Posterior cingulate gyrus (tissue), 11 donors: ENCODE measurements around the gene SLC39A5.
A peak's percentile ranks its signal among the peaks of the same experiment; 100 is the strongest.
"Not testable (repeated sequence)": the region's sequence is repeated elsewhere in the genome, so short reads cannot be mapped to it uniquely, and the experiment has no call there.

Experiments used
- DNase-seq, 10 donors: peaks; one replicate each; pipeline versions ENCODE4 v3.0.0 to v3.0.0-alpha.2; 2020 to 2021; ENCODE audit warnings: mixed read lengths in 3 of 10
- intact Hi-C: fragments of 100-400 bp; cut with DNase I; formaldehyde crosslinking; loops from one replicate; pipeline ENCODE4 v1.15.1; 2023

The SLC39A5 gene, protein sequence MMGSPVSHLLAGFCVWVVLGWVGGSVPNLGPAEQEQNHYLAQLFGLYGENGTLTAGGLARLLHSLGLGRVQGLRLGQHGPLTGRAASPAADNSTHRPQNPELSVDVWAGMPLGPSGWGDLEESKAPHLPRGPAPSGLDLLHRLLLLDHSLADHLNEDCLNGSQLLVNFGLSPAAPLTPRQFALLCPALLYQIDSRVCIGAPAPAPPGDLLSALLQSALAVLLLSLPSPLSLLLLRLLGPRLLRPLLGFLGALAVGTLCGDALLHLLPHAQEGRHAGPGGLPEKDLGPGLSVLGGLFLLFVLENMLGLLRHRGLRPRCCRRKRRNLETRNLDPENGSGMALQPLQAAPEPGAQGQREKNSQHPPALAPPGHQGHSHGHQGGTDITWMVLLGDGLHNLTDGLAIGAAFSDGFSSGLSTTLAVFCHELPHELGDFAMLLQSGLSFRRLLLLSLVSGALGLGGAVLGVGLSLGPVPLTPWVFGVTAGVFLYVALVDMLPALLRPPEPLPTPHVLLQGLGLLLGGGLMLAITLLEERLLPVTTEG

DNA sequence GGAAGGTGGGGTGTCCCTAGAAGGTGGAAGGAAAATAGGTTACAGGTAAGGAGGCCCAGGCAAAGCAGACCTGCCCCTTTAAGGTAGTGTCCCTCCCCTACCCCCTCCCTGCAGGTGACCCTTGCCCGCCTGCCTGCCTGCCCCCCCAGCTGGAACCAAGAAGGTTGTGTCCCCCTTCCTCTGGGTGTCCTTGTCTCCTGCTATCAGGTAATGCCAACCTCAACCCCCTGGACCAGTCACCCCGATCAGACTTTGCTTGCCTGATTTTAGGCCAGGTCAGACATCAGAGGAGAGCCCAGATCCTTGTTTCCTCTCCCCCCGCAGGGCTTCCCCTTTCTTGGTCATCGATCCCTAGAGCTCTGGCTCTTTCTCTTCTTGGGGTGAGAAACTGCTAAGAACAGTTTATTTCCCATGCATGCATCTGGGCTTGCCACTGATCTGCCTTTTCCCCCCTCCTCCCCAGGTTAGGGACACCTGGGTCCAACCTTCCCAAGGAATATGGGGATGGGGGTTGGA is at the start of gene SLC39A5:
SLC39A5 (plus strand) TSS at position 136 of the 516 bp plus-strand sequence. CDS start 1,224 bp downstream, outside the sequence.
- intact Hi-C loops, result no loop called here
- DNase-seq, result peak in 1 of 10 donors; percentile 7

DNA sequence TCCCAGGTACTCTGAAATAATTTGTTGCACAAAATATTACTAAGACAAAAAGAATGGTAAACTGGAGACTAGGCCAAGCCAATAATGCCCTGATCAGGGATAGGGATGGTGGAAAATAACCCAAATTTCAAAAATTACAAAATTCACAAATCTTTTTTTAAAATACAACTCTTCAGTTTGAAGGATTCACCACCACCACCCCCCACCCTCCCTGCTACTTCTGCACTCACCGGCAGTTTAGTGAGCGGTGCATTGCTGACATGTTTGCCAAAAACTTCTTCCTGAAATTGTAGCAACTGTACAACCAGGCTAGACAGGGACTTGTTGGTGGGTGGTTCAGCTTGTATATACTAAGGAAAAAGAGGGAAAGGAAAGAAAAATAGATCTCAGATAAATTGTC is 42.9 kb upstream of the SLC39A5 start:
- intact Hi-C loops, result no loop called here

DNA sequence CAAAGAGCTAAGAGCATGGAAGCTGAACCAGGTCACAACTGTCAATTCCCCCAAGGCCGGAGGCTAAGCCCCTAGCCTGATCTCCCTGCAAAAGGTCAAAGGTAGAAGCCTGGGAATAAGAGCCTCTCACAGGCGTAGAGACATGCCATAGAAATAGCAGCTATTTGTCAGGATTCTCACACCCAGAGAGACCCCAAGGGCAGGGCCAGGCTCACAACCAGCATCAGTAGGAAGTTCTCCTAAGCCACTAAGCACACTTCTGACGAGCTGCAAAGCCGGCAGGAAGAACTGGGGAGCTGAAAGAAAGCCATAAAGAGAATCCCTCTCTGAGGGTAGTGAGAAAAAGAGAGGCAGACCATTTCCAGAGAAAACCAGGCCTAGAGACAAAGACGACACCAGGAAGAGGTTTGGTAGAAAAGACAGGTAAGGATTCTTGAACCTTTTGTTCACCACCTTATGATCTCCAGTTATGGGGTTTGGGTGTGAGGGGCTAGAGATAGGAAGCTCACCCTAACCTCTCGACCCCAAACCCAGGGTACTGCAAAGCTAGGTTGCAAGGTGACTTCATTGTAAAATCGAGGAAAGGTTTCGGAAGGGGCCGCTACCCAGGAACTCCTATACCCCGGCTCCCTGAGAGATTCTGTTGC is 41.6 kb upstream of the SLC39A5 start:
- no peak for DNase-seq
- intact Hi-C loops, result loop anchor here (2.0 kb wide), 2 partner anchors 37 to 69 kb away; partner anchors contain the start of genes NABP2 and ZC3H10

More for the DNA sequence above, 42.9 kb upstream of the SLC39A5 start:
- DNase-seq, result no peak

DNA sequence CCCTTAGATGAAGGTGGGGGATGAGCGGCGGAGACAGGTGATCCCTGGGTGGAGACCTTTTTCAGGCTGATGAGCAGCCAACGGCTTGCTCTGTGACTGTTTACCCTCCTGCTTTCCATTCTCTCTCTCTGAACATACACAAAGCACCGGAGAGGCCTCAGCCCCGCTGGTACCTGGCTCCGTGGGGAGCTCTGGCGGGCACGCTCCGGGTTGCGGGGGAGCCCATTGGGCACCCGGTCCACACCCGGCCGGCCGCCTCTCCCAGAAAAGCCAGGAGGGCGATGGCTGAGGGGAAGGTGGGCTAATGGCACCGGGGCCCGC is 41.1 kb upstream of the SLC39A5 start:
- DNase-seq, result peak in 2 of 10 donors; percentile 13 to 75
- intact Hi-C loops, result loop anchor here (2.0 kb wide), 2 partner anchors 36 to 70 kb away; partner anchors contain the start of genes NABP2 and ZC3H10

DNA sequence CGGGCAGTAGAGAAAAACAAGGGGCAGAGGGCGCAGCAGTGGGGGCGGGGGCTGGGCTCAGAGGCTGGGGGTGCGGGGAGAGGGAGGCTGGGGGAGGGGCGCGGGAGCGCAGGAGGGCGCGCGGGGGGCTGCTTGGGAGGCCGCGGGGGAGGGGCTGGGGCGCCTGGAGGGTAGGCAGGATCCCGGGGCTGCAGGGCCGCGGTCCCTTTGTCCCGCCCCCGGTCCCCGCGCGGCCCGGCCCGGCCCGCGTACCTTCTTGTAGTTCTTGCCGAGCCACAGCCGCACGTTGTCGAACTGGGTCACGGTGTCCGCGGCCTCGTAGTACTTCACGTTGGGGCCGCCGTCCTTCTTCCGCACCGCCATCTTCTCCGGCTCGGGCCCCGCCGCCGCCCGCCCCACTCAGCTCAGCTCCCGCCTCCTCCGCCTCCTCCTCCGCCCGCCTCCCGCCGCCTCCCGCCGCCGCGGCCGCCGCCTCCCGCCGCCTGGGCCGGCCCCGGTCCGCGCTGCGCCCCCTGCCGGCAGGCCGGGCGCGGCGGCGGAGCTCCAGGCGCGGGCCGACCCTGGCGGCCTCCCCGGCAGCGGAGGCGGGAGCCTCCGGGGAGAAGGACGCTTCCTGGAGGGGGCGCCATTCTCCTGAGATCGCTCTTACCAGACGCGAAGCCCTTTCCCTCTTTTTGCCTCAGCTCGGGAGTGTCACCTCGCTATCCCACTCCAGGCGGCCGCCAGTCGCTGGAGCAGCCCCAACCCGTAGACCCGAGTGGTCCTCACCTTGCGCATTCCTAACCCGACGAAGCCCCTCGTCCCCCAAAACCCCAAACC is 40.5 kb upstream of the SLC39A5 start, which contains the start of gene SMARCC2:
SMARCC2 (minus strand) TSS at position 385 of the 819 bp plus-strand sequence; CDS start at position 363, 22 bp downstream.
- DNase-seq, result peak; percentile 58 to 96 (median 78)
- intact Hi-C loops, result loop anchor here (2.0 kb wide), 2 partner anchors 35 to 71 kb away; partner anchors contain the start of genes NABP2 and ZC3H10

DNA sequence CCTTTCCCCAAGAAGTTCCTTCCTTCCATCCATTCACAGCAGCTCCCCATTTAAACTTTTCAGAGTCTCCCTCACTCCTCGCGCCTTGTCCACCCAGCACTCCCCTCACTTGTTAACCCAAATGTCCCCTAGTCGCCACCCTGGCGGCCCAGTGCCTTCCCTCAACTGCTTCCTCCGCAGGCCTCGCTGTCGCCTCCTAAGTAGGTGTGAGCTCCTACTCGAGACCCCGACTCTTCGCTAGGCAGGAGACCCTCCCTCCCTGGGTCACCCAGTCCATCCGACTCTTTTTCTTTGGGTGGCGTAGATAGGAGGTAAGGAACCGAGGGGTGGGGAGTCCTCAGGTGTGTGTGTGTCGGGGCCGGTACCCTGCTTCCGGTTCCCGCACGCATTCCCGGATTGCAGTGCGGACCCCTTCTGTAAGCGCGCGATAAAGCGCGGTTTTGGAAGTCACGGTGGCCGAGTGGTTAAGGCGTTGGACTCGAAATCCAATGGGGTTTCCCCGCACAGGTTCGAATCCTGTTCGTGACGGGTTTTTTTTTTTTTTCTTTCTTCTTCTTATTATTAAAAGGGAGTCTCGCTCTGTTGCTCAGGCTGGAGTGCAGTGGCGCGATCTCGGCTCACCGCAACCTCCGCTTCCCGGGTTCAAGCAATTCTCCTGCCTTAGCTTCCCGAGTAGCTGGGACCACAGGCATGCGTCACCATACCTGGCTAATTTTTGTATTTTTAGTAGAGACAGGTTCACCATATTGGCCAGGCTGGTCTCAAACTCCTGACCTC is 39.7 kb upstream of the SLC39A5 start:
- peak; percentile 72 to 97 (median 84) for DNase-seq
- intact Hi-C loops, result loop anchor here (2.0 to 5.0 kb wide), 3 partner anchors 35 to 272 kb away; partner anchors contain the start of genes NABP2 and ZC3H10

DNA sequence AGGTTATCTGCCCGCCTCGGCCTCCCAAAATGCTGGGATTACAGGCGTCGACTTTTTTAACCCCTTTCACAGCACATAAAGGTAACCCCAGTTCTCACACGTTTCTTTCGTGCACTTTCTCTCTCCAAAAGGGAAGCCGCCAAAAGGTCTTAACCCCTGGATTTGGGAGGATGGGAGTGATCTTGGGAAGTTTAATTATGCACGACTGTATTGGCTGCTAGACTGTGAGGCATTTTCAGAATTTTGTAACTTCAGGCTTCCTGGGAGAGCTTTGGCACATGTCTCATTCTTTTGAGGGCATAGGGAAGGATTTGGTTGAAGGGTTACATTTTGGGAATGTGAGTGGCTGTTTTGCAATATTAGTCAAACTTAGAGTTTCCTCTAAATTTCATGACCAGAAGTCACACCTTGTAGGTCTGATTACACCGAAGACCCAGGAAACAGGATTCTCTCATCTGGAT is 39.1 kb upstream of the SLC39A5 start:
- intact Hi-C loops, result loop anchor here (5.0 kb wide), 1 partner anchor 272 kb away; no protein-coding TSS in a partner anchor
- no peak for DNase-seq

DNA sequence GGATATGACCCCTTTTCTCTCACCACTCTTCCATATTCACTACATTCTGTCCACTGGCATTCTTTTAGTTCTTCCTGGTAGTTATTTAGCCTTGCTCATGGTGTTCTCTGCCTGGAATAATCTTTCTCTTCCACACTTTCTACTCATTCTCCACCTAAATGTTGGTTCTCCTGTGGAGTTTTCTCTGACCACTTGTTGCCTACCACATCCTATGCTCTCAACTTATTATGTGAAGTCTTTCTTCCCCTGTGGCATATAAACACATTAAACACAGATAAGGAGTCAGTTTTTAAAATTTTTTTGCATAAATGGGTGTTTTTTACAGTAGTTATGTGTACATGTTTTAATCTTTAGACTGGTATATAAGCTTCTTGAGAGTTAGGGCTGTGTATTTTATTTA is 37.3 kb upstream of the SLC39A5 start:
- intact Hi-C loops, result loop anchor here (2.0 to 5.0 kb wide), 2 partner anchors 66 to 270 kb away; partner anchors contain the start of gene ANKRD52
- DNase-seq, result no peak

DNA sequence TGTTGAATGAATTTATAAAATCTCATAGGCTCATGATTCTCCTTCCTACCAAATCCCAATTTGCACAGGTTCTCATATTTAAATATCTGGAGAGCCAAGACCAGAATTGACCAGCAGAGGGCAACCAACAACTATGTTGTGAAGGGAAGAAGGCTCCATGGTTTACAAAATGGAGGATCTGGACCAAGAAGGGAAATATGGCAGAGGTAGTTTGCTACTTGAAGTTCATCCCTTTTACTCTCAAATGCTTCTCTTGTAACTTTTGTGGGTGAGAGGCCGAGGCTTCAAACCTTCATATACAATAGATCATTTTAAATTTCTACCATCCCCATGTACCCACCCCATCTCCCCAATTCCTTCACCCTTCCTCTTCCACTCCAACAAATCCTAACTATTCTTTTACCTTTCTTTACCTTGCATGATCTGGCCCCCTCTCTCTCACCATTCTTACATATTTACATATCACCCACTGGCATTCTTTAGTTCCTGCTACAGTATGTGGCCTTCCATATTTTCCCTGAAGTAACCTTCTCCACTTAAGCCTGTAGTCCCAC is 36.7 kb upstream of the SLC39A5 start:
- DNase-seq, result peak in 5 of 10 donors; percentile 35 to 57 (median 55)
- intact Hi-C loops, result loop anchor here (2.0 to 5.0 kb wide), 2 partner anchors 66 to 269 kb away; partner anchors contain the start of gene ANKRD52

DNA sequence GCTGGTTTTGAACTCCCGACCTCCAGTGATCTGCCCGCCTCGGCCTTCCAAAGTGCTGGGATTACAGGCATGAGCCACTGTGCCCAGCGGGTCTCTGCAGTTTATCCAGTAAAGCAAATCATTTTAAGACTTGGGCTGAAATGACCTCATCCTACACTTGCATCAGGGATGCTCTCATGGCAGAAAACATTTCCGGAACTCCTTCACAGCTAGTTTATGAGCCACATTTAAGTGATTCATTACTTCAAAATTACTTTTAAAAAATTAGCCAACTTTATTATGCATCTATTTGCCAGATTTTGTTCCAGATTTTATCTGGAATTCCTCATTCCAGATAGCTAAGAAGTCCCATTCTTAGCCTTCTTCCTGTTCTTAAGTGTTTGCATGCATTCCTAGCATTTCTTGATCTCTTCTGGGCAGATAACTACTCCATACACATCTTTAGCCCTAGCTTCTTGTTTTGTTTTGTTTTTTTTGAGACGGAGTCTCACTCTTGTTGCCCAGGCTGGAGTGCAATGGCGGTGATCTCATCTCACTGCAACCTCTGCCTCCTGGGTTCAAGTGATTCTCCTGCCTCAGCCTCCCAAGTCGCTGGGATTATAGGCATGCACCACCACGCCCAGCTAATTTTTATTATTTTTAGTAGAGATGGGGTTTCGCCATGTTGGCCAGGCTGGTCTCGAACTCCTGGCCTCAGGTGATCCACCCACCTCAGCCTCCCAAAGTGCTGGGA is 32.9 kb upstream of the SLC39A5 start:
- not testable (repeated sequence) for DNase-seq

DNA sequence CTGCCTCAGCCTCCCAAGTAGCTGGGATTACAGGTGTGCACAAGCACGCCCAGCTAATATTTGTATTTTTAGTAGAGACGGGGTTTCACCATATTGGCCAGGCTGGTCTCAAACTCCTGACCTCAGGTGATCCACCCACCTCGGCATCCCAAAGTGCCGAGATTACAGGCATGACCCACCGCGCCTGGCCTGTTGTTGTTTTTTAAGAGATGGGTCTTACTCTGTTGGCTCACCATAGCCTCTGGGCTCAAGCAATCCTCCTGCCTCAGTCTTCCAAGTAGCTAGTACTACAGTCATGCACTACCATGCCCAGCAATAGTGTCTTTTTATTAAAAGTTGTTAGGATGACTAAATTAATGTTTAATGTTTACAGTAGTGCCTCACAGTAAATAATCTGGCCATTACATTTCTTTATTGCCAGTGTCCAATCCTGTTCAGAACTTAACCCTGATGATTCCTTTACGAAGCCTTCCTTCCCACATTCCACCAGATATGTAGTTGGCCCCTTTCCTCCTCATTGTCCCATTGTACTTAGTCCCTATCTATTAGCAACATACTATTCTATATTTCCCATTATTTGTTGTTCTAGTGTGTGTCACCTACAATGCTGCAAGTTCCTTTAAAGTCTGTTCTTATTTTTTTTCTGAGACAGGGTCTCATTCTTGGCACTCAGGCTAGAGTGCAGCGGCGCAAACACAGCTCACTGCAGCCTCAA is 31.8 kb upstream of the SLC39A5 start:
- DNase-seq, result no peak
- intact Hi-C loops, result no loop called here

More for the DNA sequence above, 32.9 kb upstream of the SLC39A5 start:
- intact Hi-C loops, result not testable (repeated sequence)

DNA sequence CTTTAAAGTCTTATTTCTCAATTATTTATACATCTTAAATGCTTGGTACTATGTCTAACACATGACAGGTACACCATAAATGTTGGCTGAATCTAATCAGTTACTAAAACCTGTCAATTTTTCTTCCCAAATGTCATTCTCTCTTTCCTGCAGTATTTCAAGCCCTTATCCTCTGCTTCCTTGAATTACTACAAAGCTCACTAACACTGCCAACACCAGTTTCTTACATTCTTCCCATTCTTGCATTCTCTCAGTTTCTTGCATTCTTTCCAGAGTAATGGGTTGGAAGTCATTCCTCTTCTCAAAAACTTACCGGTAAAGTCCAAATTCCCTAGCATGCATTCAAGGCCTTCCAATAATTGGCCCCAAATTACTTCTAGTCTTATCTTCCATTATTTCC is 31.0 kb upstream of the SLC39A5 start:
- no peak for DNase-seq
- intact Hi-C loops, result no loop called here

DNA sequence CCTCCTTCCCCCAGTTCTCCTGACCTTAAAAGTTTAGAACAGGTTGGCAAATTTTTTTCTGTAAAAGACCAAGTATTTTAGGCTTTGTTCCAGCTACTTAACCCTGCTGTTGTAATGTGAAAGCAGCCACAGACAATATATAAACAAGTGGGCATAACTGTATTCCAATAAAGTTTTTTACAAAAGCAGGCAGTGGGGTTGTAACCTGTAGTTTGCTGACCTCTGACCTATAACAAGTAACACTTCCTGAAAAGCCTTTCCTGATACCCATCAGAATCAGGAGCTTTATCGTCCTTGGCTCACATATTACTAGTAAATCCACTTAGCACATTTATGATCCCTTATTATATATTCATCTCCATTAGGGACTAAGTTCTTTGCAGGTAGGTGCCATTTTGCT is 27.5 kb upstream of the SLC39A5 start:
- intact Hi-C loops, result no loop called here
- DNase-seq, result no peak

DNA sequence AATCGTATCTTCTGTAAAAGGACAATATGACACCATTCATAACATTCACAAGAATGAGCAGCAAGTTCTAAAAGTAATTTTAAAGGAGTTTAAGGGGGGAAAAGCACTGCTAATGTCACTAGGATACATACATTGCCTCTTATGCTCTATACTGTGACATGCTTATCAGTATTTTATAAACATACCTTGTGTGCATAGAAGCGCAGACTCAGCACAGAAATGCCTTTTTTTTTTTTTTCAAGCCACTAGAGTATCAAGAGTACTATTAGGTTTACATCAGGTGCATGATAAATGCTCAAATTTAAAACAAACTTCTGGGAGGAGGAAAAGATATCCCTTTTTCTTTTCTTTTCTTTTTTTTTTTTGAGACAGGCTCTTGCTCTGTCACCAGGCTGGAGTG is 27.0 kb upstream of the SLC39A5 start:
- DNase-seq, result no peak
- intact Hi-C loops, result no loop called here

DNA sequence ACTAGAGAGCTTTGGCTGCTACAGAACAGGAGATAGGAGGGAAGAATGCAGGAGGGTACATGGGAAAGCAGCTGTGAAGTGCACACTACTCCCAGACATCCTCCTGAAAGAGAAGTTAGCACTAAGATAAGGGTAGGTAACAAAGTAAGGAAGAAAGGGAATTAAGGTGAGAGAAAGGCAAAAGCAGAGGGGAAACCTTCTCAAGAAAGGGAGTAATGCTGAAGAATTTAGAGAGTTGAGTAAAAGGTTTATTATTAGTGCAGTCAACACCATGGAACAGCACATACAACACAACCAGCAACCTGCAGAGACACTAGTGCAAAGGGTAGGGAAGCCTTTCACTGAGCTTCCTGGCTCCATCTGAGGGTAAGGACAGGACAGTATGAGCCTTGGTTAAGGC is 25.6 kb upstream of the SLC39A5 start:
- no peak for DNase-seq
- intact Hi-C loops, result no loop called here

DNA sequence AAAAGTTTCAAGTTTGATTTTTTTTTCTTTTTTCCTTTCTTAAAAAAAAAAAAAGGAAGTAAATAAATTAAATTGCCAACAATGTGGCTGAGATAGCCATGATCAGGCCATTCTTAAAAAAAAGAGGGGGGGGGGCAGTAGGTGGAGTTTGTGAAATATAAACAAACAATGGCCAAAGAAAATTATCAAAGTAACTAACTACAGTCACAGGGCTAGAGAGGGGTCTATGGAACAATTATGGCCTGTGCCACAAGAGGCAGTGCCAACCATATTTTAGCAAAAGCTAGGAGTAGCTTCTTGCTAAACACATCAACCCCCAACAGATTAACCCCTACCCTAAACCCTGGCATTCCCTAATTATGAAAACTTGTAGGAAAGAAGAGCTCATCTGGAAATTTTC is 24.4 kb upstream of the SLC39A5 start:
- intact Hi-C loops, result no loop called here
- DNase-seq, result no peak

DNA sequence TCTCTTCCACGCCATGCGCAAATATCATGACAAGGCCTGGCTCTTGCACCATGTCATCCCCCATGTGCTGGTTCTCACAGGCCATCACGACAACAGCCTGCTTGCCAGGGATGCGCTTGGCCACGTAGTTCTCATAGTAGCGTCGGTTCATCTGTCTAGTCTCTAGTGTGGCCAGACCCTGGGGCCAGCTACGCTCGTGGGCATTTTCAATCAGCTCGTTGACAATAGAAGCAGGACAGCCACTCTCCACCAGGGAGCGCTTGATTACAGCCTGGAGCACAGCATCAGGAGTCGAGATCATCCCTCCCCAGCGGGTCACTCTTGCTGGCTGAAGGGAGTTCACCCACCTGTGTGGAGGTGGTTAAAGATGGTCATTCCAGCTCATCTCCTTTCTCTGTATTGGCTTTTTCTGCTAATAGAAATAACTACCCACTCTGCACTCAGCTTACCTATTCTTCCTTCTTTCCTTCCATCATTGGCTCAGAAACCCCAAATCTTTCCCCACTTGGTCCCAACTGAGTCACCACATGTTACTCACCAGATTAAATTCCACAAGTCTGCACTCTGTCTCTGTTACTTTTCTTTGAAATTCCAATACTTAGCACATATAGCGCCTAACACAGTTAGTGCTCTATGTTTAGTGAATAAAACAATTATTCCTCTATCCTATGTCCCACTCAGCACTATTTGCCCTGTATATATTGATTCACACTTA is 23.2 kb upstream of the SLC39A5 start:
- DNase-seq, result peak in 6 of 10 donors; percentile 21 to 89 (median 32)
- intact Hi-C loops, result no loop called here
